Activated CD4-positive, alpha-beta T cell treated with anti-CD3 and anti-CD28 coated beads, Interleukin-2, amount 50 U/mL, for 48 hours (primary cell): ENCODE data around the gene NHERF1.
A peak's percentile ranks its signal among the peaks of the same experiment; 100 is the strongest.

Source experiments
- DNase-seq, 2 experiments: peaks; one replicate each; pipeline ENCODE4 v3.0.0-alpha.2; 2020

NHERF1 gene

GRCh38 chr17:74733365-74734122 lies 14.9 kb upstream of the NHERF1 start:
- no peak for DNase-seq

DNA sequence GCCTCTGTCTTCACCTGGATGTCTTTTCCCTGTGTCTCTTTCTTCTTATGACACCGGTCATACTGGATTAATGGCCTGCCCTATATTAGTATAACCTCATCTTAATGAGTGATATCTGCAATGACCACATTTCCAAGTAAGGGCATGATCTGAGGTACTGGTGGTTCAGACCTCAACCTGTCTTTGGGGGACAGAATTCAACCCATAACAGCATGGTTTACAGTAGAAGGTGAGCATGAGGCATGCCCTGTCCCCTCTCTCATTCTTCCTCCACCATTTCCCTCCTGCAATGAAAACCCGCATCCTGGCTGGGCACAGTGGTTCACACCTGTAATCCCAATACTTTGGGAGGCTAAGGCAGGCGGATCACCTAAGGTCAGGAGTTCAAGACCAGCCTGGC lies 14.2 kb upstream of the NHERF1 start:
- no peak for DNase-seq

GRCh38 chr17:74736513-74737298 lies 11.7 kb upstream of the NHERF1 start, which contains the start of gene RAB37:
RAB37 (plus strand) TSS chr17:74737256; CDS start chr17:74737273, 17 bp downstream.
- no peak for DNase-seq

- DNase-seq: peak in 1 of 2 experiments; percentile 63
Measured at GRCh38 chr17:74737299-74738050, 11.0 kb upstream of the NHERF1 start.

DNA sequence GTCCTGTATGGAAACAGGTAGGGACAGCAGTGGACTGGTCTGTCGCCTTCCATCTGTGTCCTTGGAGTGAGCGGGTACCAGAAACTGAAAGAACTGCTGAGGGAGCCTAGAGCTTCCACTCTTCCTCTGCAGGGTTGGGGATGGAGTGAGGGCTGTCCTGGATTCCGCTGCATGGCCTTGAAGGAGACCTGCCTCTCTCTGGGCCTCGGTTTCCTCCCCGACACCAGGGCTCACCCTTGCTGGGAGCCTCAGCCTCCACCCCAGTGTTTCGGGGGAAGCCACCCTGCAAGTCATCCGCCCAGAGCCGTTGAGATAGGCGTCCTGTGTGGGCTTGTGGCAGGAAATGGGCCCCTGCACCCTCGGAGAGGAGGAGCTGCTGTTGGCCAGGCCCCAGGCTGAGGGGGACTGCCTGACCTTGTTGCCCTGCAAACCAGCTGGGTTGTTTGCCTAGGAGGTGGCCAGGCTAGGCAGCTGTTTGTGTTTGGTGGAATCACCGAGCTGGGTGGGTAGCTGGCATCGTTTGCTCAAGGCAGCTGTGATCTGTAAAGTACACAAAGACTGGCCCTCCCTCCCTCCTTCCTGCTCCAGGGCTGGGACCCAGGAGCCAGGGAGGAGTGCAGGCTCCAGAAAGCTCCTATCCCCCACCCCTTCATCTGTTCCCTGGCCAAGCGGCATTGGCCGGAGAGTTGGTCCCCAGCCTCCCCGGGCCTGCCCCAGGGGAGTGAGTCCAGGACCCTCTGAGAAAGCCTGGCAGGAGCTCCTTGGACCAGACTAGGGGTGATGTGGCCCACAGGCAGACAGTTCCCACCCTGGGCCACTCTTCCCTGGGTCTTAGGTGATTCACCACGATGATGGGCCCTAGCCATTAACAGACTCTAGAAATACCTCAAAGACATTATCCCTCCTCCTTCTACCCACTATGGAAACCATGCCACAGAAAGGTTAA lies 10.1 kb upstream of the NHERF1 start:
- DNase-seq: peak; percentile 77 to 81

DNA sequence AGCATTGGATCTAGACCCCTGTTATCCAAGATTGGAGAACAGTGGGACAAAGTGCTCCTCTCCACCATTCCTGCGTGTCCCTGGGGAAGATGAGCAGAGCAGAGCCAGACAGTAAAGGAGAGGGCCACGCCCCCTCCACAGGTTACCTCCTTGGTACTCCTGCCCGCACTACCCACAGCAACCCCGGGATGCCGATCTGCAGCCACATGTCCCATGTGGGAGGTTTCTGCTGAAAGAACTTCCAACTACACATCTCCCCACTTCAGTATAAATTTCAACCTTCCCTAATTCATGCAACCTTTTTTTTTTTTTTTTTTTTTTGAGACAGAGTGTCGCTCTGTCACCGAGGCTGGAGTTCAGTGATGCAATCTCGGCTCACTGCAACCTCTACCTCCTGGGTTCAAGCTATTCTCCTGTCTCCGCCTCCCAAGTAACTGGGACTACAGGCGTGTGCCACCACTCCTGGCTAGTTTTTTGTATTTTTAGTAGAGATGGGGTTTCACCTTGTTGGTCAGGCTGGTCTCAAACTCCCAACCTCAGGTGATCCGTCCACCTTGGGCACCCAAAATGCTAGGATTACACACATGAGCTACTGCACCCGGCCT lies 9.1 kb upstream of the NHERF1 start:
- DNase-seq: no peak

GRCh38 chr17:74740173-74740572 lies 8.3 kb upstream of the NHERF1 start:
- no peak for DNase-seq

DNA sequence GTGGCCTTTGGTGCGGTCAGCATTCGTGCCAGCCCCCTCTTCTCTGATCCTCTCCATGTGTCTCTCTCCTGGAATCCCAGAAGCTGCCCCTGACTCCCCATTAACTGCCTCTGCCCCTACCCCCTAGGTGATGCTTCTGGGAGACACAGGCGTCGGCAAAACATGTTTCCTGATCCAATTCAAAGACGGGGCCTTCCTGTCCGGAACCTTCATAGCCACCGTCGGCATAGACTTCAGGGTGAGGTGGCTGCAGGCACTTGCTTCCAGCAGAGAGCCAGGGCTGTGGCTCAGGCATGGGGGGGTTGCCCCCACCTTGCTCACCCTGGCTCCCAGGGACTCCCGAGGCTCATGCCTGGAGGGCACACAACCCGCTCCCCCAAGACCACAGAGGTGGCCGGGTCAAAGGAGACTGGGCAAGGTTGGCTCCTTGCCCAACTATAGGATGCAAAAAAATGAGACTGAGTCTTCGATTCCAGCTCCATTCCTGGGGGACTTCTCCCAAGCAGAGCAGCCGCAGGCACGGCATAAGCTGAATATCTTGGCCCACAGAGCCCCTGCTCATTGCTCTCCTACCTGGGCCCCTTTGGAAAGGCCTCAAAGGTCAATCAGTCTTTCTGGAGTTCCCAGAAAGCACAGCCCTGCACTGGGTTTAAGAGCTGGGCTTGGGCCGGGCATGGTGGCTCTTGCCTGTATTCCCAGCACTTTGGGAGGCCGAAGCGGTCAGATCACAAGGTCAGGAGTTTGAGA lies 7.6 kb upstream of the NHERF1 start:
- DNase-seq: no peak

DNA sequence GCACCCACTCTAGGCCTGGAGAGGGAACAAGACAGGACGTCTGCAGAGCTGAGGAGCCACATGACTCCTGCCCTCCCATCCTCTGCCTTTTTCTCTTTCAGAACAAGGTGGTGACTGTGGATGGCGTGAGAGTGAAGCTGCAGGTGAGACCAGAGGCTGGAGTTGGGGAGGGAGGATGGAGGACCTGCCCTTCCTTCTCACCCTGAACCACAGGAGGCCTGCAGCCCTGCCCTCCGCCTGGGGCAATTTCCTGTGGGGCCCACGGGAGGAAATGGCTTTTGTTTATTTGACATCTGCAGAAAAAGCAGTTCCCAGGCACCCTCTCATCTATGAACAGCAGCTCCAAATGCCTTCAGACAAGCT lies 6.3 kb upstream of the NHERF1 start:
- DNase-seq: peak in 1 of 2 experiments; percentile 61

- no peak for DNase-seq
Measured at GRCh38 chr17:74742978-74743545, 5.4 kb upstream of the NHERF1 start.

DNA sequence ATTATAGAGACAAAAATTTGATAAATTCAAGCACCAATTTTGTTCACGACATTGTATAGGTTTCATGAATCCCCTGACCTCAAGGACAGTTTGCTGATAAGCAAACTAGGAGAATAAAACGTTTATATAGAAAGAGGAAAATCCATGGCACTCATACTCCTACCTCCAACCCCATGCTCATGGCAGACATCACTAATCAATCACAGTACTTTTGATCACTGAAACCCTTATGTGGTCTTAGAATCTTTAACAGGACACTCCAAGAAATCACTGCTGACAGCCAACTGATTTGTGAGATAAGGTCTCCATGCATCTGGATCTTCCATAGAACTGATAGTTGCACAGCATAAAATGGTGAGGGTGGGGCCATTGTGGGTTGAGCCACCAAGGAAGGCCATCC lies 4.7 kb upstream of the NHERF1 start:
- DNase-seq: no peak

- DNase-seq: no peak
Measured at GRCh38 chr17:74744349-74744713, 4.1 kb upstream of the NHERF1 start.

DNA sequence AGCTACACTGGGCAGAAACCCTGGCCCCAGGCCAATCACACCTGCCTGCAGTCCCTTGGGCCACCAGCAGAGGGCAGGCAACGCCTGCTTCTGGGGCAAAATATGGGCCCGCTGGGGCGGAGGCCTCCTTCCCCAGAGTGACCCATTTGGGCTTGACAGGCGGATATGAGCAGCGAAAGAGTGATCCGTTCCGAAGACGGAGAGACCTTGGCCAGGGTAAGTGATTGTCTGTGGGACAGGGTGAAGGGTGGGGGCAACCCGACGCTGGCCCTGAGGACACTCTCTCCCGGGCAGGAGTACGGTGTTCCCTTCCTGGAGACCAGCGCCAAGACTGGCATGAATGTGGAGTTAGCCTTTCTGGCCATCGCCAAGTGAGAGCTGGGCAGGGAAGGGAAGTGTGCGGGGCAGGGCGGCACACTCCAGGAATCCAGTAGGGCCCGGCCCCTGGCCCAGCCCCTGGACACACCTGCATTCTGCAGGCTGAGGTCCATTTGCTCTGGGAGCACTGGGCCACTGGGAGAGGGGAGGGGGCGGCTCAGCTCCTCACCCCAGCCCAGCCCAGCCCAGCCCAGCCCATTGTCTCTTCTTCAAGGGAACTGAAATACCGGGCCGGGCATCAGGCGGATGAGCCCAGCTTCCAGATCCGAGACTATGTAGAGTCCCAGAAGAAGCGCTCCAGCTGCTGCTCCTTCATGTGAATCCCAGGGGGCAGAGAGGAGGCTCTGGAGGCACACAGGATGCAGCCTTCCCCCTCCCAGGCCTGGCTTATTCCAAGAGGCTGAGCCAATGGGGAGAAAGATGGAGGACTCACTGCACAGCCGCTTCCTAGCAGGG lies 3.5 kb upstream of the NHERF1 start:
- DNase-seq: peak; percentile 91 to 93

GRCh38 chr17:74745548-74746177 lies 2.8 kb upstream of the NHERF1 start:
- DNase-seq: no peak

DNA sequence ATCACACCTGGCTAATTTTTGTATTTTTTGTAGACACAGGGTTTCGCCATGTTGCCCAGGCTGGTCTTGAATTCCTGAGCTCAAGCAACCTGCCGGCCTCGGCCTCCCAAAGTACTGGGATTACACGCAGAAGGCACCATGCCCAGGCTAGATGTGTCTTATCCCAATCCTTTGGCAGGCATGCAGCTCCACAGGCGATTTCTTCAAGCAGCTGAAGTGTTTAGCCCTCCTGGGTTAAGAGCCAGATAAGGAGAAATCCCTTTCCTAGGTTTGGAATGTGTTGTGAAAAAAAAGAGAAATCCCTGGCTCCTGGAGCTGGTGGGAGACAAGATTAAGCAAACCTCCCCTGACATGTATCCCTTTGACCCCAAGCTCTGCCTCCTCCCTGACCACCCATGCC lies 2.1 kb upstream of the NHERF1 start:
- DNase-seq: no peak

- DNase-seq: no peak
Measured at GRCh38 chr17:74746922-74747321, 1.5 kb upstream of the NHERF1 start.

GRCh38 chr17:74748279-74748528 lies 224 bp upstream of the NHERF1 start:
- DNase-seq: no peak

GRCh38 chr17:74749279-74750038 lies 1.0 kb downstream of the NHERF1 start:
- DNase-seq: peak; percentile 58 to 62

DNA sequence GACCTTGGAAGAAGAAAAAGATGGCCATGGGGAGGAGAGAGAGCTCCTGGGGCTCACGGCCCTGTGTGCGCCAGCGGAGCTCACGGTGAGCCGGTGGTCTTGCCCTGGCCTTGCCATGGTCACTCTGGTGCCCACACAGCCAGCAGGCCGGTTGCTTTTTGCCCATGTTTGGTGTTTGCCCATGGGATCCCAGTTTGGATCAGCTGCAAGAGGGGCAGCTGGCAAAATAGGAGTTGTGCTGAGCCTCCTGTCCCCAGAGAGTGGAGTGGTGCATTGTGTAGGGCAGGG lies 1.6 kb downstream of the NHERF1 start:
- DNase-seq: no peak
